GM23248 (cell line): ENCODE data around the gene UBTF. TPM values are rescaled to one million over a fixed set of nuclear protein-coding genes. Genes with fewer than 3 reads are reported as not detected.

ENCODE experiments used
- DNase-seq: peaks from one replicate; pipeline ENCODE4 v3.0.0-alpha.2; 2015
- H2AFZ ChIP-seq: fragments of 200-600 bp; sonication (generic); 2 replicates; pipeline ENCODE4 v1.6.1; 2016; ENCODE audit warnings: antibody characterized with exemption
- H3F3A ChIP-seq: fragments of 200-600 bp; sonication (generic); 2 replicates; pipeline ENCODE4 v1.6.1; 2016; ENCODE audit warnings: mild to moderate bottlenecking, antibody characterized with exemption, mixed run types; ENCODE audit not compliant: insufficient read depth
- H3K27ac ChIP-seq: fragments of 200-600 bp; sonication (generic); 2 replicates; pipeline ENCODE4 v1.5.1; 2016; ENCODE audit warnings: mild to moderate bottlenecking
- H3K27me3 ChIP-seq: fragments of 200-600 bp; sonication (generic); replicated peaks from 2 replicates; pipeline ENCODE4 v1.6.1; 2016; ENCODE audit warnings: mild to moderate bottlenecking; ENCODE audit not compliant: insufficient read depth
- H3K36me3 ChIP-seq: fragments of 200-600 bp; sonication (generic); 2 replicates; pipeline ENCODE4 v1.6.1; 2016; ENCODE audit warnings: low read depth, mild to moderate bottlenecking
- H3K4me1 ChIP-seq: fragments of 200-600 bp; sonication (generic); 2 replicates; pipeline ENCODE4 v1.6.1; 2016; ENCODE audit warnings: mild to moderate bottlenecking; ENCODE audit not compliant: insufficient read depth
- H3K4me2 ChIP-seq: fragments of 200-600 bp; sonication (generic); one replicate; pipeline ENCODE4 v1.6.1; 2016; ENCODE audit warnings: mild to moderate bottlenecking; ENCODE audit not compliant: unreplicated experiment
- H3K4me3 ChIP-seq: fragments of 200-600 bp; sonication (generic); 2 replicates; pipeline ENCODE4 v1.5.1; 2016; ENCODE audit warnings: mild to moderate bottlenecking
- H3K79me2 ChIP-seq: fragments of 200-600 bp; sonication (generic); 2 replicates; pipeline ENCODE4 v1.6.1; 2016; ENCODE audit warnings: mild to moderate bottlenecking; ENCODE audit not compliant: insufficient read depth
- H3K9ac ChIP-seq: fragments of 200-600 bp; sonication (generic); 2 replicates; pipeline ENCODE4 v1.6.1; 2016; ENCODE audit warnings: mild to moderate bottlenecking
- H3K9me2 ChIP-seq: fragments of 200-600 bp; sonication (generic); 2 replicates; pipeline ENCODE4 v1.6.1; 2016; ENCODE audit warnings: mixed run types, mild to moderate bottlenecking, moderate library complexity; ENCODE audit not compliant: insufficient read depth
- H3K9me3 ChIP-seq: fragments of 200-600 bp; sonication (generic); one replicate; pipeline ENCODE4 v1.6.1; 2017; ENCODE audit warnings: low read depth
- H4K20me1 ChIP-seq: fragments of 200-600 bp; sonication (generic); 2 replicates; pipeline ENCODE4 v1.6.0; 2016; ENCODE audit not compliant: insufficient read depth
- EZH2 ChIP-seq: fragments of 200-600 bp; sonication (generic); IDR thresholded peaks from 2 replicates; pipeline ENCODE4 v1.6.1; 2018; ENCODE audit warnings: antibody characterized with exemption, mild to moderate bottlenecking; ENCODE audit not compliant: insufficient read depth, poor library complexity, severe bottlenecking
- EZH2phosphoT487 ChIP-seq: fragments of 200-600 bp; sonication (generic); IDR thresholded peaks from 2 replicates; pipeline ENCODE4 v1.6.1; 2018; ENCODE audit warnings: antibody characterized with exemption, moderate library complexity, mild to moderate bottlenecking, low read depth; ENCODE audit not compliant: insufficient read depth
- WGBS, 2 experiments: methylation state at CpG; one replicate each; pipeline ENCODE4 v1.1.6; 2015 to 2017; ENCODE audit warnings: low lambda C conversion rate in 2 of 2, low coverage in 1 of 2; ENCODE audit errors: missing lambda C conversion rate in 2 of 2; 5-methylcytosine and 5-hydroxymethylcytosine counted together
- in situ Hi-C: fragments of 300-500 bp; cut with MboI; formaldehyde crosslinking; loops from 2 replicates; pipeline ENCODE4 v1.15.0; 2020
- polyA plus RNA-seq: library from polyadenylated mRNA; unstranded; fragments of >200 nt; fragmentation: Nextera tagmentation; extraction: Ambion mirVana; gene quantifications from 2 replicates; pipeline ENCODE4 v1.2.1, GENCODE V29; 2016
- total RNA-seq: library from RNA; depleted of rRNA; stranded (reverse); fragments of >200 nt; shearing (Covaris generic); gene quantifications from 2 replicates; pipeline ENCODE4 v1.2.3, GENCODE V29; 2014

The UBTF gene
- total and polyA plus RNA-seq, 2 experiments from 2014 or later = 48.2 to 62.3 TPM

DNA sequence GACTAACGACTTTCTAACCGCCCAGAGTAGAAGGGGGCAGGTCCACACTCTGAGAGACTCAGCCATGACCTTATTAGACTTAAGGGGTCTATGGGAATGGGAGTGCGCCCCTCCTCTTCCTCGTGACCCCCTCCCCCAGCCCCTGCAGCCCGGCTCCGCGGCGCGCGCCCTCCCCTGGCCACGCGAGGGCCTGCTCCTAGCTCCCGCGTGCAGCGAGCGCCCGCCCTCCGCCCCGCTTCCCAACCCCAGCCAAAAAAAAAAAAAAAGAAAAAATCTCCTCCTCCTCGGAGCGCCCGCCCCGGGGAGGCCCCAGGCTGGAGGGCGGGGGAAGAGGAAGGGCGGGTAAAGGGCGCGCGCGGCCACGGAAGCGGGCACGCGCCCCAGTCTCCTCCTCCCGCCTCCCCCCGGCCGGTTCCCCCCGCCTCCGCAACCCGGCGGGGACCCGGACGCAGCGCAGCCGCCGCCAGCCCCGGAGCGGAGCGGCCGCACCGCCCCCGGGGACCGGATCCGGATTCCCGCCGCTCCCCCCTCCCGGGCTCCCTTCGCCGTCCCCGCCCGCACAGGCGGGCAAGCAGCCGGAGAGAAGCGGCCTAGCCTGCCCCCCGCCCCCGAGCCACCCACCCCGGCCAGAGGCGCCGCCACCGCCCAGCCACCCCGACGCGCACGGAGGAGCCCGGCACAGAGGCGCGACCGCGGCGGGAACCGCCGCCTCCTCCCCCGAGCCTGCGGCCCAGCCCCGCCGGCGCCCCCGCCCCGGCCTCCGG, 949 bp downstream of the UBTF start:
- H3F3A ChIP-seq = peaks cover 17% of the 10 kb centered on the region
- no peaks in the 10 kb centered on the region for H3K27me3 ChIP-seq
- H4K20me1 ChIP-seq = no peaks in the 10 kb centered on the region
- H2AFZ ChIP-seq = no peak overlapping the region
- no peaks in the 10 kb centered on the region for H3K9me2 ChIP-seq
- 1 to 2% methylated on average over 6 to 49 of the region's 89 CpGs for WGBS, 2 experiments
- peak overlapping the region; percentile 98 for H3K9ac ChIP-seq
- TF ChIP-seq EZH2 (no peak), EZH2phosphoT487 (no peak)
- H3K79me2 ChIP-seq = peaks cover 42% of the 10 kb centered on the region
- peak overlapping the region; percentile 90 for H3K4me2 ChIP-seq
- H3K36me3 ChIP-seq = peaks cover 24% of the 10 kb centered on the region
- peak; percentile 94 for DNase-seq
- in situ Hi-C loops = loop anchor here (25.0 kb wide), 2 partner anchors 319 to 419 kb away; no protein-coding TSS in a partner anchor
- peak overlapping the region; percentile 85 for H3K4me3 ChIP-seq
- H3K4me1 ChIP-seq = peaks cover 22% of the 10 kb centered on the region
- peak overlapping the region; percentile 85 for H3K27ac ChIP-seq
- H3K9me3 ChIP-seq = no peaks in the 10 kb centered on the region

DNA sequence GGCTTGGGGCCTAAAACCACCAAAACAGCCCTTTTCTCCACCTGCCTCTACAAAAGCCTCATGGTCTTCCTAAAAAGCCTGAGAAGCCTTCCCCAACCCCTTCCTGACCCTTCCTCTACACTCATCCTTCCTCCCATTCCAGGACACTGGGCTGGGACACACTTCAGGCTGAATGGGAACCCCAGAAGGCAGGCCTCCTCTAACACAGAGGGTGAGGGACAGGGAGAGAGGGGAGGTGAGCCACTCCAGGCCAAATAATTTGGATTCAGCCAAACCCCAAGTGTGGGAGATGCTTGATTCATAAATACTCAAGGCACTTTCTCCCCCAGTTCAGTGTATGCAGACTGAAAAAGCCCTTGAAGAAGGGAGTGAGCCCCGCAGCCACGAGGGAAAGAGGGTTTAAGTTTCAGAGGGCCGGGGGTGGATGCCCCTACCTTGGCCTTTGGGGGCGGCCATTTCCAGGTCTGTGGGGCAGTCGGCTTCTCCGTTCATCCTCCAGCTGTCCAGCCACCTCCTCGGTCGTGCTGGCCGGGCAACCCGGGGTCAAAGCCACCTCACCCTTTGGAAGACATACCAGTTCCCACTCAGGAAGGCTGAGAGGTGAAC, 1.6 kb downstream of the UBTF start:
- H3K4me2 ChIP-seq = peak overlapping the region; percentile 90
- WGBS, 2 experiments = 7% methylated on average over 10 of the region's 10 CpGs
- peaks cover 24% of the 10 kb centered on the region for H3K36me3 ChIP-seq
- H3K4me1 ChIP-seq = peaks cover 20% of the 10 kb centered on the region
- DNase-seq = no peak
- peaks cover 42% of the 10 kb centered on the region for H3K79me2 ChIP-seq
- H3K9ac ChIP-seq = peak overlapping the region; percentile 98
- H3K27me3 ChIP-seq = no peaks in the 10 kb centered on the region
- peaks cover 14% of the 10 kb centered on the region for H3F3A ChIP-seq
- H4K20me1 ChIP-seq = no peaks in the 10 kb centered on the region
- H3K9me2 ChIP-seq = no peaks in the 10 kb centered on the region
- peak overlapping the region; percentile 85 for H3K4me3 ChIP-seq
- TF ChIP-seq EZH2phosphoT487 = no peak
- no peak for TF ChIP-seq EZH2
- H2AFZ ChIP-seq = no peak overlapping the region
- peak overlapping the region; percentile 85 for H3K27ac ChIP-seq
- no peaks in the 10 kb centered on the region for H3K9me3 ChIP-seq
- in situ Hi-C loops = loop anchor here (25.0 kb wide), 2 partner anchors 319 to 419 kb away; no protein-coding TSS in a partner anchor

DNA sequence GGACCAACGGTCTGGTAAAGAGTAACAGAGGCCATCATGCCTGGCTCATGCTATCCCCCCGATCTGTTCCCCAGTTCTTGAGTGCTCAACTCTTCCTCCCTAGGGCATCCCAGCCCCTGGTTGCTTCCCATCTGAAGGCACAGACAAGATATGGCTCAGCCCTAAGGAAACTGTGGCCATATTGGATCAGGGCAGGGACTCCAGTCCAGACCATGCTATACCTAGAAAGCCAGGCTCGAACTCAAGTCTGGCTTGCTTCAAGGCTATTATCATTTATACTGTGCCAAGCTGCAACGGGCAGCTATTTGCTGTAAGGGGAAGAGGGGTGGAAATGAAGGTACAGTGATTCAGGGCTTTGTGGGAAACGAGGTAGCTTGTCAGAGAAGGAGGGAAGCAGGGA, 2.8 kb downstream of the UBTF start:
- no peaks in the 10 kb centered on the region for H3K9me3 ChIP-seq
- no peaks in the 10 kb centered on the region for H3K27me3 ChIP-seq
- in situ Hi-C loops = loop anchor here (25.0 kb wide), 2 partner anchors 321 to 421 kb away; no protein-coding TSS in a partner anchor
- H3K4me3 ChIP-seq = no peak overlapping the region
- no peak overlapping the region for H3K9ac ChIP-seq
- H3K79me2 ChIP-seq = peaks cover 42% of the 10 kb centered on the region
- no peak overlapping the region for H3K4me2 ChIP-seq
- 63 to 67% methylated on average over 5 of the region's 5 CpGs for WGBS, 2 experiments
- DNase-seq = no peak
- no peaks in the 10 kb centered on the region for H3K9me2 ChIP-seq
- H3K4me1 ChIP-seq = peaks cover 14% of the 10 kb centered on the region; the same call in 1 of the 2 replicates
- no peak overlapping the region for H2AFZ ChIP-seq
- H4K20me1 ChIP-seq = no peaks in the 10 kb centered on the region
- TF ChIP-seq EZH2 (no peak), EZH2phosphoT487 (no peak)
- peaks cover 10% of the 10 kb centered on the region; the same call in 1 of the 2 replicates for H3F3A ChIP-seq
- H3K27ac ChIP-seq = no peak overlapping the region
- H3K36me3 ChIP-seq = peaks cover 24% of the 10 kb centered on the region

DNA sequence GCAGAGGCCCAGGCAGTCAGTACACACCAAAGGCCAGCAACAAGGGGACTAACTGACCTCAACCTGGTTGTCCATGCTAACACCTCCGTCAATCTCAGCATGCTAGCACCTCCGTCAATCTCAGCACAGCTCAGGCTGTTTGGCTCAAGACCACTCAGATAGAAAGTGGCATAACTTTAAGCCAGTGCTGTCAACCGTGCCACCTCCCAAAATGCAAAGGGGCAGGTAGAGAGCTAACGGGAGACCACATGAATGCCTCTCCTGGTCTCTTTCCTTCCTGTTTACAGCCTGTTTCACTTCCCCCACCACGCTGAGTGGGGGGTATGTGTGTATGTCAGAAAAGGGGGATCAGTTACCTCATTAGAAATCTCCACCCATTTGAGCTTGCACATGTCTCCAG, 3.3 kb downstream of the UBTF start:
- TF ChIP-seq EZH2phosphoT487 (no peak), EZH2 (no peak)
- no peak for DNase-seq
- Histone ChIP-seq H3K4me2 (no peak overlapping the region), H3K27ac (no peak overlapping the region), H3K9ac (no peak overlapping the region), H2AFZ (no peak overlapping the region), H3K4me3 (no peak overlapping the region), H3K79me2 (peaks cover 42% of the 10 kb centered on the region), H3K9me2 (no peaks in the 10 kb centered on the region), H3F3A (peaks cover 14% of the 10 kb centered on the region; the same call in 1 of the 2 replicates), H3K36me3 (peaks cover 24% of the 10 kb centered on the region), H4K20me1 (no peaks in the 10 kb centered on the region), H3K4me1 (peaks cover 14% of the 10 kb centered on the region; the same call in 1 of the 2 replicates), H3K9me3 (no peaks in the 10 kb centered on the region), H3K27me3 (no peaks in the 10 kb centered on the region)
- in situ Hi-C loops = loop anchor here (25.0 kb wide), 2 partner anchors 321 to 421 kb away; no protein-coding TSS in a partner anchor
- WGBS, 2 experiments = 86 to 87% methylated on average over 5 of the region's 5 CpGs
